GM12874 (cell line): ENCODE measurements around the gene RPL14.

Source experiments
- TF ChIP-seq, protein P1 (sequence below): IDR thresholded peaks from 2 replicates; pipeline ENCODE4 v1.5.1; 2011; ENCODE audit warnings: low read depth, mild to moderate bottlenecking, control low read depth, low read length, moderate library complexity; ENCODE audit not compliant: insufficient read depth

The RPL14 gene

DNA sequence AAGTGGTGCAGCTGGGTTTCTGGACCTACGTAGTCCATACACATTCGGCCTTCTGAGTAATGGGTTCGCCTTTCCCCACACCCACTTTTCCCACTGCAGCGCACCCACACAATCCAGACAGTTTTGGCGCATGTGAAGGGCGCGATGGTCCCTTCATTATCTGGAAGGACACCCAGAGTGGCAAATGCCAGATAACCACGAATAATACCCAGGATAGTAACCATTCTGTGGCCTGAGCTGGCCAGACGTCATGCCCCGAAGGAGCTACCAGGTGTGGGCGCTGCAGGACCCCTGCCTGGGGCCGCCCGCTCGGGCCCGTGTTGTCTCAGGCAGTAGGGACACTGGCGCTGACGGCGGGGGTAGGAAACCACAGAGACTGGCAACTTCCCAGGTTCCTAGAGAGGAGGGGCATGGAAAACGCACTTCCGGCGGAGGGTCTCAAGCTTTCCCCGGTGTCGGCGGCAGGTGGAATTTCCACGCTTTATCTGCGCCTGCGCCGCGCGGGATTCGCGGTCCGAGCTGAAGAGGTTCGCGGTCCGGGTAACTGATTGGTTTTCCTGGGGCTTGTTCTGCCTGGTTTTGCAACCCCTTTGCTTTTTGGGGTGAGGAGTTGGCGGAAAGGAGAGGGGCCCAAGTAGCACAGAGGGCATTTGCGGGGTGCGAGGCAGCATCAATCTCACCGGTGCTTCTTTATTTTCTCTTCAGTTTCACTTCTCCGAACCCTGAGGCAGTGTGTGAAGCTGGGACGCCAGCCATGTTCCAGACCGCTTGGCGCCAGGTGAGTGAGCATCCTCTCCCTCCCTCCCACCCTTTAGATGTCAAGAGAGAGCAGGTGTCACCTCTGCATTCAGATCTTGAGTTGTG lies 48.7 kb downstream of the RPL14 start, which contains the start of gene ZNF620:
Gene ZNF620 (plus strand): TSS at position 441 of the 864 bp plus-strand sequence. CDS start 314 bp downstream, at position 755.
- TF ChIP-seq, protein P1, sequence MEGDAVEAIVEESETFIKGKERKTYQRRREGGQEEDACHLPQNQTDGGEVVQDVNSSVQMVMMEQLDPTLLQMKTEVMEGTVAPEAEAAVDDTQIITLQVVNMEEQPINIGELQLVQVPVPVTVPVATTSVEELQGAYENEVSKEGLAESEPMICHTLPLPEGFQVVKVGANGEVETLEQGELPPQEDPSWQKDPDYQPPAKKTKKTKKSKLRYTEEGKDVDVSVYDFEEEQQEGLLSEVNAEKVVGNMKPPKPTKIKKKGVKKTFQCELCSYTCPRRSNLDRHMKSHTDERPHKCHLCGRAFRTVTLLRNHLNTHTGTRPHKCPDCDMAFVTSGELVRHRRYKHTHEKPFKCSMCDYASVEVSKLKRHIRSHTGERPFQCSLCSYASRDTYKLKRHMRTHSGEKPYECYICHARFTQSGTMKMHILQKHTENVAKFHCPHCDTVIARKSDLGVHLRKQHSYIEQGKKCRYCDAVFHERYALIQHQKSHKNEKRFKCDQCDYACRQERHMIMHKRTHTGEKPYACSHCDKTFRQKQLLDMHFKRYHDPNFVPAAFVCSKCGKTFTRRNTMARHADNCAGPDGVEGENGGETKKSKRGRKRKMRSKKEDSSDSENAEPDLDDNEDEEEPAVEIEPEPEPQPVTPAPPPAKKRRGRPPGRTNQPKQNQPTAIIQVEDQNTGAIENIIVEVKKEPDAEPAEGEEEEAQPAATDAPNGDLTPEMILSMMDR: peak; percentile 64

DNA sequence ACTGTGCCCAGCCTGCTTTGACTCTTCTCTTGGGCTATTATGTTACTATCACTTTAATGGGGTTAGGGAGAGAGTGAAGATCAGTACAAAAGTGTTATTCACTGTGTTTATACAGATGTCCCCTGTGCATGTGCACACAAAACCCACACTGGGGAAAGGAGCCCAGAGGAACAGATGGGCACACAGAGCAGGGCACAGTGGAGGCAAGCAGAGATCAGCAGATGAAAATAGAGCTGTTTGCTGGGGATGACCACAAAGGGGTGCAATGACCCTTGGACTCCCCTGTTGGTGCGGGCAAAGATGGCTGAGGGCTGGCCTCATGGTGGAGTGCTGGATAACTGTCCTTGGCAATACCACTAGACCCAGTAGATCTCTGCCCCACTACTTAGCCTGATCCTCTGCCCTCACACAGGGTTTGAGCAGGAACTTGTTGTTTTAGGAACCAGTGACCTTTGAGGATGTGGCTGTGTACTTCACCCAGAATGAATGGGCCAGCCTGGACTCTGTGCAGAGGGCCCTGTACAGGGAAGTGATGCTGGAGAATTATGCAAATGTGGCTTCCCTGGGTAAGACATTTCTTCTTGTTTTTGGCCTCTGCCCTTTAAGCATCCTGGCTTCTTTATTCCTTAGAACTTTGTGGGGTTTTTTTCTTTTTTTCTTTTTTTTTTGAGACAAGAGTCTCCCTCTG lies 54.0 kb downstream of the RPL14 start:
- TF ChIP-seq, protein P1: no peak

DNA sequence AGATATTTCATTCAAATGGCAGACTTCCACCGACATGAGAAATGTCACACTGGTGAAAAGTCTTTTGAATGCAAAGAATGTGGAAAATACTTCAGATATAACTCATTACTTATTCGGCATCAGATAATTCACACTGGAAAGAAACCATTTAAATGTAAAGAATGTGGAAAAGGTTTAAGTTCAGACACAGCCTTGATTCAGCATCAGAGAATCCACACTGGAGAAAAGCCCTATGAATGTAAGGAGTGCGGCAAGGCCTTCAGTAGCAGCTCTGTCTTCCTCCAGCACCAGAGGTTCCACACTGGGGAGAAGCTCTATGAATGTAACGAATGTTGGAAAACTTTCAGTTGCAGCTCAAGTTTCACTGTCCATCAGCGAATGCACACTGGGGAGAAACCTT lies 59.1 kb downstream of the RPL14 start:
- TF ChIP-seq, protein P1: no peak

DNA sequence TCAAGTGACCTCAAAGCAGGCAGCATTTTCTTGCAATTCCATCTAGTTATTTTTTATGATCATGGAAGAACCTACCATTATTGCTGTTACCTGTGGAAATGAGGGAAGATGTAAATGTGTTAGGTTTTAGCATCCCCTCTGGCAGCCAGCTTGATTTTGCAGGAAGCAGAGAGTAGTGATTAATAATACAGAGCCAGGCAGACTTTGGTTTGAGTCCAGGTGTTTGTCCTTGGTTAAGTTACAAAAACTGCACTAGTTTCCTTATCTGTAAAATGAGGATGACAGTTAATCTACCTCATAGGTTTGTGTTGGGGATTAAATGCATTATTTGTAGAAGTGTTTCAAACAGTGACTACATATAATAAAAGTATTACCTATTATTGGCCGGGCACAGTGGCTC lies 60.9 kb downstream of the RPL14 start:
- TF ChIP-seq, protein P1: no peak
